T follicular helper cell (primary cell): Measurements from ENCODE around the gene DNAJA4.

Source experiments
- DNase-seq: peaks from one replicate; pipeline ENCODE4 v3.0.0-alpha.2; 2020; ENCODE audit warnings: low read depth

Gene DNAJA4

DNA sequence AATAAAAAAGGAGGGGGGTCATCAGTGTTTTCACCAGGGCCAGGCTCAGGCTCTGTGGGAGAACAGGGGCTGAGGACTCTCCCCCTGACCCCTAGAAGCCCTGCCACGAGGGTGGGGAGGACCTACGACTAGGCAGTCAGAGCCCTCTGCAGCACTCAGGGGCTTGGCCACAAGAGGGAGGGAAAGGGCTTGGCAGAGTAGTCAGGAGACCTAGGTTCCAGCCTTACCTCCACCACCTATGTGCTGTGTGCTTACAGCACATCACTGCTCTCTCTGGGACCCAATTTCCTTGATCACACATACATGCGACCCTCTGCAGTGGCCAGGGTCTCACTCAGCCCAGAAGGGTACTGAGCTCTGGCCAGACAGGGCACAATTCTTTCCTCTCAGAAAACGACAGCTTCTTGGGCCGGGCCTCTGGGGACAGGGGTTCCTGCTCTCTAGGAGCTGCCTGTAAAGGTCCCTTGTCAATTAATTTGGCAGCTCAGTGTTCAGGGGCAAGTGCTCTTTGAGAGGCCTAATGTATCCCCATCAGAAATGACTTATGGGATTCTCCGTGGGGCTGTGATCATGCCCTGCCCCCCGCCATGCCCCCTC lies 51.4 kb downstream of the DNAJA4 start:
- DNase-seq = no peak

DNA sequence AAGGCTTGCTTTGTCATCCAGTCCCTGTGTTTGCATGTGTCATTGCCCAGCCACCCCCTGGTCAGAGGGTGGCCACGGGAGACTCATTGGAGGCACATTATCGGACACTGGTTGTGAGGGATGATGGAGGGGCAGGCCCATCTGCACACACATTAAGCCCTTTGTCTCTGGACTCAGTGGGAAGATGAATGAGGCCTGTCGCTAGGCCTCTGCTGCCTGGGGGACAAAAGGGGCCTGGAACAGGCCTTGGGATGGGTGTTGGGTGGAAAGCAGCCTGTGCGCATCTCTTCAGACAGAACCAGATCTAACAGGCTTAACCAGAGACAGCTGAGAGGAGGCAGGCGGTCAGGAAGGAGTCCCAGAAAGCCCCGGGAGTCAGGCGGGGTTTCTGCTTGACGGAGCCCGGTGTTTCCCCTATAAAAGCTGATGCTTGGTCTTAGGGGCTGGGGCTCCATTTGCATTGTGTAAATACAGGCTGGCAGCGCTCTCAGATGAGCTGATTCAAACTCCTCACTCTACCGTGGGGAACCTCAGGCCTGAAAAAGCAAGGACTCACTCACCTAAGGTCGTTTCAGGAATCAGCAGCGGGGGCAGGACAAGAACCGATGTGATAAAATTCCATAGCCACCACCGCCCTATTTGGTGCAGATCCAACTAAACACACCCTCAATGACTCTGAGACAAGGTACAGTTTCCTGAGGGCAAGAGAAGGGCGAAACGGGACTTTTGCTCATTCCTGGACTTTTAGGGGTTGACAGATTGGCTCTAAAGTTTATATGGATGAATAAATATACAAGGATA lies 52.1 kb downstream of the DNAJA4 start:
- no peak for DNase-seq

DNA sequence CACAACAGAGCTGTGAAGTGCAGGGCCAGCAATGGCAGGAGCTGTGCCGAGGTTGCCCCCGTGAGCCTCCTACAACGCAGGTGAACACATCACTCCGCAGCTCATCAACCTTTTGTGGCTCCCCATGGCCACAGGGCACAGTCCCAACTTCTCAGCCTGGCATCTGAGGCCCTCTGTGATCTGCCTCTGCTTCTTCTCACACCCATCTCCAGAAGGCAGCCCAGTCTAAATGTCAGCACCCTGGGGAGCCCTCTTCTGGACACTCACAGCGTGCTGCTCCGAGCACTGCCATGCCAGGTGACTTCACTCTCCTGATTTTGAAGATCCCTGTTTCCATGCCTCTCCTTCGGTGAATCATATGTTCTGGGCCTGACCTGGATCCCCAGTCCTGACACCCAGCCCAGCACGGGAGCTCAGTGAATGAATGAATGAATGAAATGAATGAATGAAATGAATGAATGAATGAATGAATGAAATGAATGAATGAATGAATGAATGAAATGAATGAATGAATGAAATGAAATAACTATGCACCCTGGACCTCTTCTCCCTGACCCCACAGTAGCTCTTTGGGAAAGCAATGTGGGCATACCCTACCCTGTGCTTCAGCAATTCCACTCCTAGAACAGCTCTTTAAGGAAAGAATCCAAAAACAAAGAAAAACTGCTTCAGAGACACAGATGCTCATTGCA lies 52.9 kb downstream of the DNAJA4 start:
- no peak for DNase-seq

DNA sequence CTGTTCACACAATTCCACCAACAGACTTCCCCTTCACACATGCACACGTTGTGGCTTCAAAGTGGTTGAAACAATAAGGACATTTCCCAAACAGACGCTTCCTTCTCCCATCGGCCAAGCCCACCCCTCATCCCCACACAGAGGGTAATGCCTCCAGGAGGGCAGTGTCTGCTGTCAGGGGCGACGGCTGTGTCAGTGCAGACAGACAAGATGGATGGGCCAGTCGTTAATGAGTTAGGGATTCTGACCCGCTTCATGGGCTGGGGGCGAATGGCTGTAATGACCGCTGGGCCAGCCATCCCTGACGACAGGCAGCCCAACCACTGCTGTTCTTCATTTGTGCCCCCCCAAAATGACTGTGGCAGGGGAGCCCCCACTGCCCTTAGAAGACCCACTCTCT lies 55.2 kb downstream of the DNAJA4 start:
- no peak for DNase-seq

DNA sequence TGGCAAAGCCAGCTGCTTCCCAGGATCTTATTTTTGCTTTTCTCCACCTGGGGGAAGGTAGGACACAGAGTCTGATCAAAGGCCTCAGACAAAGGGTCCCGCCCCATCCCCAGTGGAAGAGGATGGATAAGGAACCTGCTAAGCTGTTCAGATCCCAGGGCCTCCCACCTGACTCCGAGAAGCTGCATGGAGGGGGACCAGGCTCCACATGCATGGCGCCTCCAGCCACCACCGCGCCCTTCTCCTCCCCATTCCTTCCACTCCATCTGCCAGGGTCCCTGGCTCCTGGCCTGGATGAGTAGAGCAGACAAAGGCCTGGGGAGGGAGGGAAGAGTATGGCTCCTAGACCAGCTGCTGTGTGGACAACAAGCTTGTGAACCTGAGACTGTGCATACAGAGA lies 55.8 kb downstream of the DNAJA4 start:
- DNase-seq = no peak

DNA sequence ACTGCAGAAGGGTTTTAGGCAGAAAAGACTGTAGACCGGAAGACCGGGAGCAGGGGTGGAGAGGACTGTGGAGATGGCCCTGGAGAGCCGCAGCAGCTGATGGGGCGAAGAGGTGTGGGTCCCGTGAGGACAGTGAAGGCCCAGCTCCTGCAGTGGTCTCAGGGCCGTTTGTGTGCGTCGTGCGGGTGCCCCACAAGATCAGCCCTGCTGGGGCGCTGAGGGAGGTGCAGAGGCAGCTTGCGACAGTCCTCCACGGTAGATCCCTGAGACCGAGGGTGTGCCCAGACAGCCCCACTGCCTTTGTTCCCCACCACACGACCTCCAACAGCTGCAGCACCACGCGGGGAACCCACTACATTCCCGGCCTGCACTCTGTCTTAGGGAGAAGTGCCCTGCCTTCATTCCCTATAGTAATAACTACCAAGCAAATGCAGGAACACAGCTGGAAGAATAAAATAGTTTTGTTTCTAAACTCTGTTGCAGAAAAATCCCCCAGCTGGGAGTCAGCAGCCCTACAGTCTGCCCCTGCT lies 56.7 kb downstream of the DNAJA4 start:
- no peak for DNase-seq

DNA sequence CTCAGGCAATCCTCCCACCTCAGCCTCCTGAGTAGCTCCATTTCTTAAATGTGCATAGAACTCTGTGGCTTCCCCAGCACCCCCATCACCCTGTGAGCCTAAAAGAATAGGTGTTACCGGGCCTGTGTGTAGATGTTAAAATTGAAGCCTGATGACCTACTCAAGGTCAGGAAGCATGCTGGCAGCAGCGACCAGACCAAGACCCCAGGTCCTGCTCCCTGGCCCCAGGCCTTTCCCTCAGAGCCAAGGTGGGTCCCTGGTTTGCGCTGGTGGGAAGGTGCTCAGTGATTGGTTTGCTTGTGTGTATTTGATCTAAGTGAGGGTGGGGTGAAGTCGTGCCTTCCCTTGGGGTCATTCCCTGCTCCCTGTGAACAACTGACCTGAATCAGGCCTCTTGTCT lies 57.4 kb downstream of the DNAJA4 start:
- DNase-seq = no peak

DNA sequence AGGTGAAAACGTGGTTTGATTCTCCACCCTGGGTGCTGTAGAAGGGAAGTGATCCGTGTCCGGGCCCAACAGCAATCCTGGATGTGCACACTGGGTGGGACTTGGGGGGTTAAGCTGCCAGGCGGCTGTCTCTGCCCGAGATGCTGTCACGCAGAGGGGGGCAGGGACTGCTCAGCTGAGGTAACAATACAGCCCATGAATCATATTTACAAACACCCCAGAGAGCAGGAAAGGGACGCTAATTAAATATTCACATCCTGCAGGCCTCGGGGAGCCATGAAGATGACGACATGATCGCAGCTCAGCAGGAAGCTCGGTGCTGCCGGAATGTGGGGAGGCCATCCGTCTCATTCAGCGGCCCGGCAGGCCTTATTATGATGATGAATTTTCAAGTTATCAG lies 57.9 kb downstream of the DNAJA4 start:
- DNase-seq = no peak

DNA sequence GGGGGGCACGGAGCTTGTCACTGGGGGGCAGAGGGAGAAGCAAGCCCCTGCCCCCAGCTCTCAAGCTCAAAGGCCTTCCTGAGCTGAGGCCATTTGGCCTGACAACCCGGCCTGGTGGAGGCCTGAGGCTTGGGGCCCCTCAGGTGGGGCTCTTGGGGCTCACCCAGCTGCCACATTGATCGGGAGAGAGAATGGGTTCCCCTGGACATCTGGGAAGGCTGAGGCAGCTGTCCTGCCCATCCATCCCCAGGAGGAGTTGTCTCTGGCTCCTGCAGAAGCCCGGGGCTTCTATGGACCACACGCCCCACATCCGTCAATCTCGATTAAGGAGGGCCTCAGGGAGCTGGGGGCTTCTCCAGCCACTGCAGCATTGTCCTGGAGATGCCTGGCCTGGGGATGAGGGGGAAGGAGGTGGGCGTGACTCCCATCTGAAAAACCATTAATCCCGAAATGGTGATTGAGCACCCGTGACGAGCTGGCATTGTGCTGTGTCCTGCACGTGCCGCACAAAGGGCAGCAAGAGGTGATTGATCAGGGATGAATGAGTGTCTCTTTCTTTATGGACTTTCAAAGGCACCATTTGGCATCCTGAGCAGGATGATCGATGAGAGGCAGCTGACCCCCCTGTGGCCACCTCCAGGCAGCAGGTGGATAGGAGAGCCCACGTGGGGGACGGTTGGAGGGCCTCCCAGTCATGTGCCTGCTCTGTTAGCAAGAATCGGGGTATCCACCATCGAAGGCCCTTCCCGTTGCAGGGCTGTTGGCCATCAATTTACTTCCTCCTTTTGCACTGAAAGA lies 58.6 kb downstream of the DNAJA4 start:
- no peak for DNase-seq

DNA sequence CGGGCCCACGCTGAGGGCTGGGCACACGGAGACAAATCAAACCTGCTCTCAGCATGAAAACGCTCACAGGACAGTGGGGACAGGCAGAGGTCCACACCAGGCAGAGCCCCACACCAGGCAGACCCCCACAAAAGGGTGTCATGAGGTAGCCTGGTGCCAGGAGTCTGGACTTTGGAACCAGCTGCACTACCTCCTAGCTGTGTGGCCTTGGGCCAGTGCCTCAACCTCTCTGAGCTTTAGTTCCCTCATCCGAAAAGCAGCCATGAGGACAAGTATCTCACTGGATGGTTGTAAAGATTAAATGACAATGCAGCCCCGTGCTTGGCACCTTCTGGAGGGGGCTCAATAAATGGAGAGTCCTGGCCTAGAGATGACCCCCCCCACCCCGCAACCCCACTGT lies 59.3 kb downstream of the DNAJA4 start:
- no peak for DNase-seq

DNA sequence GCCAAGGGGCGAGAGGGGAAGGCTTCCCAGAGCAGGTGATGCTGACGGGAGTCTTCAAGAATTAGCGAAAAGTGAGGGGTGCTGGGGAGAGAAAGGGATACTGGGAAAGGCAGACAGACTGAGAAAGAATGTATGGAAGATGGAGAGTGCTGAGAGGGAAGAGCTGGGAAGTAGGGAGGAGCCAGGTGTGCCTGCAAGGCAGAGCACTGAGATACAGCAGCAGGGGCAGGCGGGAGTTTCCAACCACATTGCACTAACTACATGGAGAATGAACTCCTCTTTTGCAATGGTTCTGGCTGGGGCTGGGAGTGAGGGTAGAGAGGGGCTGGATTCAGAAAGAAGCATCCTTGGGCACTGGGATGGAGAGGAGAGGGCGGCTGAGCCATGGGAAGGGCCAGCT lies 59.8 kb downstream of the DNAJA4 start:
- DNase-seq = no peak

DNA sequence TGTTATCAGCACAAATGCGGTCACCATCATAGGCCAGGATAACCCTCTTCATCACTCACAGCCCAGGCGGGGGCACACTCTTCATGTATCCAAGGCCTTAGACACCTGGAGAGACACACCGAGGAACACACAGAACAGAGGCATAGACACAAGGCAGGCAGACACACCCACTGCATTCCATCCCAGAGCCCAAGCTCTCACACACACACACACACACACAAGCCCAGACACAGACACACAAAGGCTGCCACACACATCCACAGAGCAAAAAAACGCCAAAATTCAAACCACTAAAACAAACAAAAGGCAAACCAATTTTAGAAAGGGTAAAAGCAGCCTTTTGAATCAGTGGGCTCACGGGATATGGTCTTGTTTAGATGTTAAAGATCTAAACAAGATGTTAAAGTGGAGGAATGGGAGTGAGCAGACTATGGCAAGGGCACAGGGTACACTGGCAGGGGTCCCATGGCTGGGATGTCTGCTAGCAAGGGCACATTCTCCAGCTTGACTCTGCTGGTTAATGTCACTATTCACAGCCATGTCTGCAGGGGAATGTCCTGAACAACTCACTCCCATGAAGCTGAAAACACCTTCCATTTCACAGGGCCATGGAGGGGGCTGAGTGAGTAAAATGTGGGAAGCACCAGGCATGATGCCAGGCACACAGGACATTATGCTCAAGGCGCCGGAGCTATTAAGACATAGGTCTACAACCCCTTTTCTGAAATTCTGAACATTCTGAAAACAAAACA lies 60.9 kb downstream of the DNAJA4 start:
- DNase-seq = no peak

DNA sequence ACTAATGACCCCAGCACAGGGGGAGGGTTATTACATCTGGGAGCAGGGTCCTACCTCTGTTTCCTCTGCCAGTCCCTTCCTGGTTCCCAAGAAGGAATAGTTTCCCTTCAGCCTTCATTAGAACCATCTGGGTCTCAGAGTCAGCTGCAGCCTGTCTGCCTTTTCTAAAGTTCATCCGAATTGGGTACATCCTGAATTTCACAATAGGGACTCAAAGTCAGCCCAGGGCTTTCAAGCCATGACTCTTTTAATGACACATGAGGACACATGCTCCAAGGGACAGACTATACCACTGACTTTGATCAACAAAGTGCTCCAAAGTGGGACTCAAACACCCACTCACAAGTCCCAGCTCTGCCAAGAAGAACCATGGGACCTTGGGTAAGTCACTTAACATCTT lies 63.1 kb downstream of the DNAJA4 start:
- DNase-seq = no peak

DNA sequence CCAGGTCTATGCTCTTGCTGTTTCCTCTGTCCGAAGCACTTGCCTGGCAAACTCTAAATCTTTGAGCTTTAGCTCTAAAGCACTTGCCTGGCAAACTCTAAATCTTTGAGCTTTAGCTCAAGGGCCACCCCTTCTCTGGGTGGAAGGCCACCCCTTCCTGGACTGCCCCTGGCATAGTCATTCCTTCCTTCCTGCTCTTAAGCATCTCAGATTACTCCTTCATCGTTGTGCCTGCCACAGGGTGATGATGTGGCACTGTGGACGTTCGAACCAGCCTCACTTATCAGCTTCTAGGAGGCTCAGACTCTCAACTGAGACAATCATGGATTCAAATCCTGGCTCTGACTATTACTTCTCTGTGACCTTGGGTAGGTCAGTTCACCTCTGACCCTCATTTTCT lies 65.3 kb downstream of the DNAJA4 start:
- no peak for DNase-seq
